HG03378 (cell line): ENCODE results near the gene METTL2A.
"Not testable (repeated sequence)": the region's sequence is repeated elsewhere in the genome, so short reads cannot be mapped to it uniquely, and the experiment has no call there.

Experiments used
- ATAC-seq: cut with Tn5 transposase; IDR thresholded peaks from one replicate; pipeline ENCODE4 v1.9.1; 2021; ENCODE audit warnings: mild to moderate bottlenecking, moderate library complexity; ENCODE audit not compliant: unreplicated experiment

METTL2A gene

DNA sequence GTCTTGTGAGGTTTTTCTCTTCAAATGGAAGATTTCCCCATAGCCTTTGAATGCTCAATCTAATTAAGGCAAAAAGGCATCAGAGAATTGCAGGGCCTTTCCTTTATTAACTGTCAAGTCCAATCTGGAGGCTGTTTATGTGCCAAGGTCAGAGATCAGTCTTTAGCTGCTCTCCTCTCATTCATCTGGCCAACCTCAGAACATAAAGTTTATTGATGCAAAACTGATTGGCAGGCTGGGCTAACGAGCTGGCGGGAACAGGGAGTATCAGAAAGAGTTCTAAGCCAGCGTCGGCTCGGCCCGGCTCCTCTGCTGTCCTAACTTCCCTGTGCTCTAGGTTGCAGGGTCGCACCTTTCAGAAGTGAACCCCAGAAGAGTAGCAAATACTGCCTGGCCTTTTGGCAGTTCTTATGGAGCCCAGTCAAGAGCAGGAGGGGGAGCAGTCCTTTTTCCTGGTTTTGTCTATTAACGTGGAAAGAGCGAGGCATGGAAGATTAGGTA, 47.7 kb downstream of the METTL2A start:
- not testable (repeated sequence) for ATAC-seq

DNA sequence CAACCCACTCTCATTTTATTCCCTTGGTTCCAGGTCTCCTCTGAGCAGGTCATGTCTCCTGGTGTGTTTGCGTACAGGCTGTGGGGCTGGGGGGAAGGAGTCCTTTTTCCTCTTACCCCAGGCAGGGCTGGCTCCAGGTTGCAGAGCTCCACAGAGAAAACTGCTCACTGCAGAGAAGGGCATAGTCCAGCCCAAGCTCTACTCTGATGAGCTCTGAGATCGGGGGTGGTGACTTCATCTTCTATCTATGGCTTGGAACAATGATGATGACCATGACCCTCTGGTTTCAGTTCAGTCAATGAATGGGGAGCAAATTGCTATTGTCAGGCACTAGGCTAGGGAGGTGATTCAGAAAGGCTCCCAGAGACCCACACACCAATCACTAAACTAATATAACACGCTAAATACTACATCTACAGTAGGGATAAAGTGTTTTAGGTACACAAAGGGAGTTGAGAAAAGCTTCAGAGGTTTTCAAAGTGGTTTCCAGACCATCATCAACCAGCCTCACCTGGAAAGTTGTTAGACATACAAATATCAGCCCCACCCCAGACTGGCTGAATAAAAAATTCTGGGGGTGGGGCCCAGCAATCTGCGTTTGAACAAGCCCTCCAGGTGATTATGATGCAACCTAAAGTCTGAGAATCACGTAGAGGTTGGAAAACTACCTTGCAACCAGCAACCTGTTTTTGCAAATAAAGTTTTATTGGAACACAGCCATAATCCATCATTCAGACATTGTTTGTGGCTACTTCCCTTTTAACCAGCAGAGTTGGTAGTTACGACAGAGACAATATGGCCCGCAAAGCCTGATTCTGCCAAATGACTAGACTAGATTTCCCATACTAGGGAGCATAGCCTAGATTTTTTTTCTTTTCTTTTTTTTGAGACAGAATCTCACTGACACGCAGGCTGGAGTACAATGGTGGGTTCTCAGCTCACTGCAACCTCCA, 49.6 kb downstream of the METTL2A start:
- ATAC-seq: not testable (repeated sequence)

DNA sequence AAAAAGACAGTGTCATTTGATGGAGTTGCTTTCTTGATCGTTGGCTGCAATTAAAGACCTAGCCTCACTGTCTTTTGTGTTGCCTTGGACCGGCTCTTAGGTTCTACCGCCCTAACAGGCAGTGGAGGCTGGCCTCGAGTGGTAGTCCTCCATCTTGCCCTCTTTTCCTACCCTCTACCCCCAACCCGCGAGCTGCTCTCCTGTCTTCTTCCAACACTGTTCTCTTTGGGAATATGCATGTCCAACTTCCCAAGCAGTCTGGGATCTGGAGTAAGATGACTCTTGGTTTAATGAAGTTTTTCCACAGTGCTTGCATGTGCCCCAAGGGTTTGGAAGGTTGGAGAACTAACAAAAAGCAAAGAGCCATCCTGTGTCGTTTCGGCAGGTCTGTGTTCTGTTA, 53.4 kb downstream of the METTL2A start:
- not testable (repeated sequence) for ATAC-seq

DNA sequence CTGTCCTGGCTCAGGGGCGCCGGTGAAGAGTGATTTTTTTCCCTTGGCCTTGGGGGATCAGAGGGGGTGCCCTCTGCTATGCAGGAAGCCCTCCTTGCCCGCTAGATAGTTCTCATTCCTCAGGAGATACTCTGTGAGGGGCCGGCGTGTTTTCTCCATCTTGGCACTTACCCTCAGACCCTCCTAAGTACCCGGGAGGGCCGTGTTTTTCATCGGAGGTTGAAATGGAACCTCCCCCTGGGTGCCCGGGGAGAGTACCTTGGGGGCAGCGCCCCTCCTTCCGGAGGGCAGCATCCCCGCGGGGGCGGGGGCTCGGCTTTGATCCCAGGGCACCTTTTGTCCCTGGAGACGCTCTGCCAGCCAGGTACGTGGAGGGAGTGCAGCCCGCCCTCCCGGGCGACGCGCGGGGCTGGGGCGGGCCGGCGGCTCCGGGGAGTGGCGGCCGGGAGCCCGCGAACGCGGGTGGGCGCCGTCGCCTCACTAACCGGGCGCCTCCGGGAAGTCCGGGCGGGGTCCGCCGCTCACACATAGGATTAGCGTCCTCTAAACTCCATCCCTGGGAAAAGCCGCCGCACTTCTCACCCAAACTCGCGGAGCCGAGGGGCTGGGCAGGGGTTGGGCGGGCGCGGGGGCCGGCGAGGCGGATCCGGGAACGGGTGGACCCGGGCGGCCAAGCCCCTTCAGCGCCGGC, 54.2 kb downstream of the METTL2A start:
- ATAC-seq: peak; percentile 28

DNA sequence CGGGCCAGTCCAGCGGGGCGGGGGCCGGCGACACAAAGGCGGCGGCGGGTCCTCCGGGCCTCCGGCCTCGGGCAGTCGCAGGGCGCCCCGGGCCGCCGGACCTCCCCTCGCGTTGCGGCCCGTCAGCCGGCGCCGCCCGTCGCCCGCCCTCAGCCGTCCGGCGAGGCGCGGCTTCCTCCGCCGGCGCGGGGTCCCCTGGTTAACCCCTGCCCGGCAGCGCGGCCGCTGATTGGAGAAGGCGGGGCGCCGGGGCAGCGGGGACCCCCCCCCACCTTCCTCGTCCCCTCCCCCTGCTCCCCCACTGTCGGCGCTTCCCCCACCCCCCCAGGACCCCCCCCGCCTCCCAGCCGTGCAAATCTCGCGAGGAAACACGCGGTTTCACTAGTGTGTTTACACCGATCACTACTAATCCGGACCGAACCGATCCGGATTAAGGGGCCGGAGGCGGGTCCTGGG, 54.8 kb downstream of the METTL2A start, which contains the start of gene TLK2:
Gene TLK2 (plus strand): TSS at position 402 of the 456 bp plus-strand sequence. CDS start 2,301 bp downstream, outside the sequence.
- ATAC-seq: peak; percentile 47

DNA sequence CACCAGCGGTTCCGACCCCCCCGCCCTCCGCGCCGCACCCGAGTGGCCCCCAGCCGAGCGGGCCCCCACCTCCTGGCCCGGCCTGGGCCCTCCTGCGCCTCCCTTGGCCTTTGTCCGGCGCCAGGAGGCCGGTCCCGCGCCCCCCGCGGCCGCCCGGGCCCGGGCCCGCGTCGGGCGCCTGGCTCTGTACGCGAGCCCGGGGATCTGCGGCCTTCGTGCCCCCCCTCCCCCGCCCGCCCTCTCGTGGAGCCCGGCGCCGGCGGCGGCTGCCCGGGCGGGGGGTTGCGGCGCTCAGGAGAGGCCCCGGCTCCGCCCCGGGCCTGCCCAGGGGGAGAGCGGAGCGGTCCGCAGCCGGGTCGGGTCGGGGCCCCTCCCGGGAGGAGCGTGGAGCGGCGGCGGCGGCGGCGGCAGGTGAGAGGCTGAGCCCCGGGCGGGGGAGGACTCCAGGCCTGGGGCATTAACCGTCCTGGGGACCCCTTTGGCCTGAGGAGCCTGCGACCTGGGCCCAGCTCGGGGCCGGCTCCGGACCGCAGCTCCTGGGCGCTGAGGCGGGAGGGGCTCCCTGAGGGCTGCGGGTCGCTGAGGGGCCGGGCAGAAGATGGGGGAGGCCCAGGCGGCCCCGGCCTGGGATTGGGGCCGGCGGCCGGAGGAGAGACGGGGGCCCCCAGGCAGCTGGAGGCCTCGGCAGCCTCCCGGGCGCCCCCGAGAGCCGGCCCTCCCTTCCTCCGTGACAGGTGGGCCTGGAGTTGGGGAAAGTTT, 55.4 kb downstream of the METTL2A start:
- peak; percentile 31 for ATAC-seq

DNA sequence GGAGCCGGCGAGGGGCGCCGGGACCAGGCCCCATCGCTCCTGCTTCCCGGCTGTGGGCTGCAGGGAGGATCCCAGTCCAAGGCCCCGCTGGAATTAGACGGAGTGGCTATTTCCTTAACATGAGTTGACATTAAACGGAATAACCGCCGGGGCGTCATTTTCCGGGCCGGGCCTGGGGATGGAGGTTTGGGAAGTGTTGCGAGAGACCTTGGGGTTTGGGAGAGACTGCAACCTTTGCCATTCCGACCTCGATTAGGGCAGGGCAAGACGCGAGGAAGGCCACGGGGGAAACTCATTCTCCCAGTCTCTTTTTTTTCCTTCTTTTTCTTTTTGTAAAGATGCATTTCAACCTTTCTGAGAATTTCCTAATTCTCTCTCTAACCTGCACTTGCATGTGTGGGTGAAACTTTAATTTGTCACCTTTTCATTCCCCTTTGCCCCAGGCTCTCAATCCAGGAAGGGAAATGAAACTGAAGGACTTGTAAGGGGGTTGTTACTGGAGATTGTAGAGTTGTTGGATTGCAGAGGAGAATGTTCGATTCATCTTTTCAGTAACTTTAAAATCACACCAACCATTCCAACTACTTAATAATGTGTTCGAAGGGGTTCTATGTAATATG, 56.1 kb downstream of the METTL2A start:
- not testable (repeated sequence) for ATAC-seq

DNA sequence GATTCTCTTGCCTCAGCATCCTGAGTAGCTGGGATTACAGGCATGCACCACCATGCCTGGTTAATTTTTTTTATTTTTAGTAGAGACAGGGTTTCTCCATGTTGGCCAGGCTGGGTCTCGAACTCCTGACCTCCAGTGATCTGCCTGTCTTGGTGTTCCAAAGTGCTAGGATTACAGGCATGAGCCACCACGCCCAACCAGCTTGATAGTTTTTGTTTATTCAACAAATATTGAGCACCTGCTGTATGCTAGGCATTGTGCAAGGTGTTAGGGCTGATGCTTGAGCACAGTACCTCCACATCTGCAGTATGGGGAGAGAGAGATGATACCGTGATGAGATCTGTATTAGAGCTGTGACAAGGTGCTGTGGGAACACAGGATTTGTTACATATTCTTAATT, 58.9 kb downstream of the METTL2A start:
- ATAC-seq: not testable (repeated sequence)

DNA sequence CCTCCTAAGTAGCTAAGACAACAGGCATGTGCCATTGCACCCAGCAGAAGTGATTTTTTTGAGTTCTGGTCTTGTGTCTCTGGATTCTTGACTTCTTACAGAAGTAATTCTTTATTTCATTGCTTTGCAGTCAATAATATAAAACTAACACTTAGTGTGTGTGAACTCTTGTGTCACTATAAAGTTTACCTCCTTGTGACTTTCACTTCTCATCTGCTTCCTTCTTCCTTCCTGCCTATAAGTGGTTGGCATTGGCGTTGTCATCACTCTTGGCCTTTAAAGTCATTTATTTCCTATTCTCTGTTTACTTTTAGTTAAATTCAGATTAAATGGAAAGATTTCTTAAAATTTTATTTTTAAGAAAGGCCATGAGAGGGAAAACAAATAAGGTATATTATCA, 67.3 kb downstream of the METTL2A start:
- ATAC-seq: not testable (repeated sequence)

DNA sequence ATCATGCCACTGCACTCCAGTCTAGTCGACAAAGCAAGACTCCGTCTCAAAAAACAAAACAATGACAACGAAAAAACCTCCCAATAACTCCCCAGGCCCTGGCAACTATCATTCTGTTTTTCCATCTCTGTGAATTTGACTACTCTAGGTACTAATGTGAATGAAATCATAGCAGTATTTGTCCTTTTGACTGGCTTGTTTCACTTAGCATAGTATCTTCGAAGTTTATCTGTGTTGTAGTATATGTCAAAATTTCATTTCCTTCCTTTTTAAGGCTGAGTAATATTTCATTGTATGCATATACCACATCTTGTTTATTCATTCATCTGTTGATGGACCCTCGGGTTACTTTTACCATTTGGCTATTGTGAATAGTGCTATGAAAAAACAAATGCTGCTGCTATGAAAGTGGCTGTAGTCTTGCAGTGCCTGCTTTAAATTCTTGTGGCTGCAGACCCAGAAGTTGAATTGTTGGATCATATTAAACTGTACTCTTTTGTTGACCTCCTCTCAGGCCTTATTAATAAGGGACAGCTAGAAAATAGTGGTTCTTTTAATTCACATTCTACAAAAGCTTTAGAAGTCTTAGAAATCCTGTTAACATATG, 69.5 kb downstream of the METTL2A start:
- ATAC-seq: not testable (repeated sequence)

DNA sequence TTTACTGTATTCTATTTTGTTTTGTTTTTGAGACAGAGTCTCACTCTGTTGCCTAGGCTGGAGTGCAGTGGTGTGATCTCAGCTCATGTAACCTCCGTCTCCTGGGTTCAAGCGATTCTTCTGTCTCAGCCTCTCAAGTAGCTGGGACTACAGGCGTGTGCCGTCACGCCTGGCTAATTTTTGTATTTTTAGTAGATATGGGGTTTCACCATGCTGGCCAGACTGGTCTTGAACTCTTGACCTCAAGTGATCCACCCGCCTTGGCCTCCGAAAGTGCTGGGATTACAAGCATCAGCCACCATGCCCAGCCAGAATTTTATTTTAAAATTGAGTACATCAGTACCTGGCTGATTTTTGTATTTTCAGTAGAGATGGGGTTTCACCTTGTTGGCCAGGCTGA, 70.4 kb downstream of the METTL2A start:
- peak; percentile 47 for ATAC-seq

DNA sequence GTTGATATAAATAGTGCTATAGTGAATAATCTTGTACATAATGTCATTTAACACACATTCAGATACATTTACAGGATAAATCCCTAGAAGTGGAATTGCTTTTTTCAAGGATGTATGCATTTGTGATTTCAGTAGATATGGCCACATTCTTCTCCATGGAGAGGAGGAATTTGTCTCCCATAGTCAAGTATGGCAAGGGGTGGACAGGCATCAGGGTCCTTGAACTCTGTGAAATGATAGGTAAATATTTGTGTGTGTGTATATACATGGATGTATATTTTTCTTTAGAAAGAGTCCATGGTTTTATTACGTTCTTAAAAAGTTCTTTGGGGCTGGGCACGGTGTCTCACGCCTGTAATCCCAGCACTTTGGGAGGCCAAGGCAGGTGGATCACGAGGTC, 72.6 kb downstream of the METTL2A start:
- ATAC-seq: not testable (repeated sequence)

DNA sequence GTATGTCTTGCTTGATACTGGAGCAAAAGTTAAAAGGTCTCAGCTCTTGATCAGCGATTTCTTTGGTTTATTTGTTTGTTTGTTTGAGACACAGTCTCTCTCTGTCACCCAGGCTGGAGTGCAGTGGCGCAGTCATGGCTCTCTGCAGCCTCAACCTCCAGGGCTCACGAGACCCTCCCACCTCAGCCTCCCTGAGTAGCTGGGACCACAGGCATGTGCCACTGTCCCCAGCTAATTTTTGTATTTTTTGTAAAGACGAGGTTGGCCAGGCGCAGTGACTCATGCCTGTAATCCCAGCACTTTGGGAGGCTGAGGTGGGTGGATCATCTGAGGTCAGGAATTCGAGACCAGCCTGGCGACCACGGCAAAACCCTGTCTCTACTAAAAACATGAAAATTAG, 75.1 kb downstream of the METTL2A start:
- ATAC-seq: not testable (repeated sequence)
